Right kidney (tissue), 1 donor: ENCODE results near the gene NAA80.

Experiments
- DNase-seq: peaks from one replicate; pipeline ENCODE4 v3.0.0-alpha.2; 2016

Gene NAA80

DNA sequence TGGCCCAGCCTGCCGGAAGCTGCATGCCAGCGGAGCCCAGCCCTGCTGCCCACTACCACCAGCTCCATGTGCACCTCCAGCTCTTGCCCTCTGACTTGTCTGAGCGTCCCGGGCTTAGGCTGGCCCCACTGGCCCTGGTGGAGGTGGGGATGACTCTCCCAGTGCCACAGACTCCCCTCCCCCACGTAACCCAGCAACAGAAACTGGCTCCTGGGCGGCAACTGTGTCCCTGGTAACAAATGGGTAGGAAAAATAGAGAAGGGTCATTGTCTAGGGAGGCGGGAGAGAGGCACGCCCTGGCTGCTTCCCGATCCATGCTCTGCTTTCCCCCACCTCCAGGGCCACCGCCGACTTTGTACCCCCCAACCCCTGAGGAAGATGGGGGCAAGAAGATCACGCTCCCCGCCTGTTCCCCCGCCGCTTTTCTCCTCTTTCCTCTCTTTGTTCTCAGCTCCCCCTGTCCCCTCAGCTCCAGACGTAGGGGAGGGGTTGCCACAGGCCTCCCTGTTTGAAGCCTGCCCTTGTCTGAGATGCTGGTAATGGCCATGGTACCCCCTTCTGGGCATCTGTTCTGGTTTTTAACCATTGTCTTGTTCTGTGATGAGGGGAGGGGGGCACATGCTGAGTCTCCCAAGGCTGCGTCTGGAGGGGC, 41.0 kb downstream of the NAA80 start:
- no peak for DNase-seq

DNA sequence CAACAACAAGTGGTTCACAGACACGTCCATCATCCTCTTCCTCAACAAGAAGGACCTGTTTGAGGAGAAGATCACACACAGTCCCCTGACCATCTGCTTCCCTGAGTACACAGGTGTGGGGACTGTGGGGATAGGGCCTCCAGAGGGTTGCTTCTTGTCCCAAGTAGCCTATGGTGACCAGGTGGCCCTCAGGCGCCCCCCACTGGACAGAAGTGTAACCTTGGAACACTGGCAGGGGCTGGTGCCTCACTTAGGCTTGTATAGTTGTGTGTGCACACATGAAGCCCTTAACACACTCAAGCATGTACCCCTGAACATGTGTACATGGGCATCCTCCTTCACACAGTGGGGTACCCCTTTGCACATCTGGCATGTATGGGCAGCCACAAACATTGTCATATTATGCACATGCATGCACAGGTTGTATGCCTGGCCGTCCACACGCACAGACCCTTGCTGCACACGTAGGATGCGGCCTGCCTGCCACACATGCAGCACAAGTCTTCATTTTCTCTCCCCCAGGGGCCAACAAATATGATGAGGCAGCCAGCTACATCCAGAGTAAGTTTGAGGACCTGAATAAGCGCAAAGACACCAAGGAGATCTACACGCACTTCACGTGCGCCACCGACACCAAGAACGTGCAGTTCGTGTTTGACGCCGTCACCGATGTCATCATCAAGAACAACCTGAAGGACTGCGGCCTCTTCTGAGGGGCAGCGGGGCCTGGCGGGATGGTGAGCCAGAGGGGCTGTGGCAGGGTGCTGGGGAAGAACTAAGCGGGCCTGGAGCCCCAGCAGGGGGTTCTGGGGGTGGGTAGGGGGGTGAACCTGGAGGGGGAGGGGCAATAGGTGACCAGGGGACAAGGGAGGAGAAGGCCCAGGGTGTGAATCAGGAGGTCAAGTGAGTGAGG, 42.0 kb downstream of the NAA80 start:
- no peak for DNase-seq

DNA sequence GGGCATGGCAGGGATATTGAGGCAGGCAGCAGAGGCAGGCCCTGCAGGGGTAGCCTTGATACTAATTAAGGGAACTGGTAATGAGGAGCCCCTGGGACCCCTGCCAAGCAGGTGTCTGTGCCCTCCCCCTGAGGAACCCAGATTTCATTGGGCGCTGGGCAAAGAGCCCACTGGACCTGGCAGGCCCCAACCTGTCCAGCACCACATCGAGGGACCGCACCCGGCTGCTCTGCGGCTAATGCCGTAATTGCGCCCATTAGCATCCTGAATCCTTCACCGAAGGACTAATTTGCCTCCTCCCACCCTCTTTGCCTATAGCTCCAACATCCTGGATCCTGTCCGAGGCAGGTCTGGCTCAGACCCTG, 44.0 kb downstream of the NAA80 start:
- DNase-seq, result no peak

DNA sequence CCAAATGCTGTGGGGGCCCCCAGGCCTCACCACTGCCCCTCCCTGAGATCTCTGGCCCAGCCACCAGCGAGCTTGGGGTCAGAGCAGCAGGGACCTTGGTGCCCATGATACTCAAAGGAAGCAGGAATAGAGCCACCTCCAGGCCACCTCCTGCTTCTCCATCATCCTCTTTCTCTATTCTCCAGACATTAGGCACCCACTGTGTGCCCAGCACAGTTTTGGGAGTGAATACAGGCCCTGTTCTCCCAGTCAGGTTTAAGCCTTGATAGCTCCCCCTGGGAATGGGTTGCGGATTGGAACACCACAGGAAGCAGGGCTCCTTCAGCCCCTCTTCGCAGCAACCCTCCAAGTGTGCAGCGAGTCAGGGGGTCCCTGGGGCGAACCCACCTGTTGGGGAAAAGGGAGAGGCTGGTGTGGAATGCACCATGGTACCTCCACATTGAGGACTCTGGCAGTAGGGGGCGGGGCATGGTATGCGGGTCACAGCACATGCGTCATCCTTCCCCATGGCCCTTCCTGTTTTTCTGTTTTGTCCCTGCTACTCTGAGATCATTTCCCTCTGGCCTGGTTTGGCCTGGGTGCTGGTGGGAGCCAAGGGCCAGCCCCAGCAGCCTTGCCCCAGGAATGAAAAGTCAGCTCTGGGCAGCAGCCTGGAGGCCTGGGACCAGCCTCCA, 44.5 kb downstream of the NAA80 start:
- no peak for DNase-seq

DNA sequence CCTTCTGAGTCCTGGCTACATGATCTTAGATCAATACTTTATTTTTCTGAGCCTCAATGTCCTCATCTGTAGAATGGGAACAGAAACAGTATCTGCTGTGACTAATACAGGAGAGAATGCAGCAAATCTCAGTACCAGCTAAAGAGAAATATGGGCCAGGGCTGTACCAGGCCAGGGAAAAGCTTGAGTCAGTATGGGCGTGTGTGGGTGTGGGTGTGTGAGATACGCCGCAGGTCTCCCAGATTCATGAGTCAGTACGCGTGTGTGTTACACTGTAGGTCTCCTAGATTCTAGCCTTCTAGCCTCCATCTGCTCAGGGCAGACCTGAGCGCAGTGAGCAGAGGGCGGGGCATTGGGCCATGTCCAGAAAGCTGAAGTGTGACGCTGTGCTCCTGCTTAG, 48.0 kb downstream of the NAA80 start:
- DNase-seq, result no peak

DNA sequence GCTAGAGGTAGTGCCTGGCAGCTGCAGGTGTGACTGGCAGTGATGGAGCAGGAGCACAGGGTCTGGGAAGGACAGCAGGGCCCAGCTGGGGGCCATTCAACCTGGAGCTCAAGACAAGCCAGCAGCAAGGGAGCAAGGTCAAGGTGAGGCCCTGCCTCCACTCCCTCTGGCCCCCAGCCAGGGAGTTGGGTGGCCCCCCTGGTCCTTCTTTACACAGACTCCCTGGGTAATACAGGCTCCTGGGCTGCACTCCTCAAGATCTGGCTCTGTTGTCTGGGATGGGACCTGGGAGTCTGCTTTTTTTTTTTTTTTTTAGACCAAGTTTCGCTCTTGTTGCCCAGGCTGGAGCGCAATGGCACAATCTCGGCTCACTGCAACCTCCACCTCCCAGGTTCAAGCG, 48.7 kb downstream of the NAA80 start:
- DNase-seq, result no peak

DNA sequence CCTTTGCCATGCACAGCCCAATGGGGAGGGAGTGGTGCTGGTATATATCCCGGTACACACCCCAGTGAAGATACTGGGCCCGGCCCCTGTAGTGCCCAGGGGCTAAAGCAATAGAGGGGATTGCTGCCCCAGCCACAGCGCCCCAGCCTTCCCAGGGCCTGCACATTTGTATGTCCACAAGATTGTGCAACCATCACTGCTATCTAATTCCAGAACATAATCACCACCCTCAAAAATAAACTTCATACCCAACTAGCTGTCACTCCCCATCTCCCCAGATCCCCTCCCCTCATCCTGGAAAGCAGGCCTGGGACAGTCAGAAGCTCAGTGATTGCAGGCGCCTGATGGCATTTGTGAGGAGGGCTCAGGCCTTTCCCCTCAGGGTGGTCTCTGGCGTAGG, 49.7 kb downstream of the NAA80 start:
- no peak for DNase-seq

DNA sequence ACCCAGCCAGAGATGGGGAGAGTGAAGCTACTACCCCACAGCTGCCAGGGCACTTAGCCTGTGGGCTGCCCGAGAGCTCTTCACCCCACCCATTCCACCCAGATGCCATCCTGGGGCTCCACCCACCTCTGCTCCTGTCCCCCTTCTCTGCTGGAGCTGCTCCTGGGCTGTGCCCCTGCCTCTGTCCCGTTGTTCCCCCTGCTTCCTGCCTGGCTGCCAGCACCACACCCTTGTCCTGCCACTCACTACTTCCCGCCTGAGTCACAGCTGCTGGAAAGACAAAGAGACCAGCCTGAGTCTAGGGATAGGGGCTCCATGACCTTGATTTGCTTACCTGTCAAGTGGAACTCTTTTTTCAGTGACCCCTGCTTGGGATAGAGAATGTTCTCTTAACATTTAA, 50.8 kb downstream of the NAA80 start:
- no peak for DNase-seq

DNA sequence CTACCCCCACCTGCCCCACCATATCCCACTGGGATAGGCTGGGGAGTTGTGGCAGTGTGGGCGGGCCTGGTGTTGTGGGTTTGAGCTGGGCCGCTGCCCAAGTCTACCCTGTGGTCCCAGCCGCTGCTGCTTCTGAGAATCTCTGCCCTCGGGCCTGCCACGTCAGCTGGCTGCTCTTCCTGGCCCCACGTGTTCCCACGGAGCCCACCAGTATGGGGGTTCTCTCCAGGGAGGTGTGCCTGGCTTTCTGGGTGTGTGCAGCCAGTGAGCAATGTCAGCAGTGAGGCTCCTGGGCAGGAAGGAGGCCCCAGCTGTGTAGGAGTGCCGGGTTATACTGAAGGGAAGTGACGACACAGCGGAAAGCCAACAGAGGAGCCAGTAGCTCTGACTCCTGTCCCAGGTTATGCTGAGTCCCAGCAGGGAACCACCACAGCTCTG, 52.7 kb downstream of the NAA80 start:
- DNase-seq, result no peak
